LNCAP (cell line): ENCODE measurements around the gene ZNF423.

ENCODE experiments used
- CTCF ChIP-seq: fragments of 450-650 bp; IDR thresholded peaks from 2 replicates; pipeline ENCODE4 v1.5.1; 2017; ENCODE audit warnings: mild to moderate bottlenecking

ZNF423 gene

GRCh38 chr16:49528866-49529288, 327.0 kb downstream of the ZNF423 start:
- no peak for TF ChIP-seq CTCF

GRCh38 chr16:49528060-49528865, 327.6 kb downstream of the ZNF423 start:
- TF ChIP-seq CTCF = no peak

GRCh38 chr16:49527611-49528010, 328.3 kb downstream of the ZNF423 start:
- TF ChIP-seq CTCF = no peak

- no peak for TF ChIP-seq CTCF
These were observed 329.0 kb downstream of the ZNF423 start for GRCh38 chr16:49526860-49527365.

GRCh38 chr16:49524947-49525315, 331.0 kb downstream of the ZNF423 start:
- no peak for TF ChIP-seq CTCF

- no peak for TF ChIP-seq CTCF
These were observed 331.5 kb downstream of the ZNF423 start for GRCh38 chr16:49524216-49524946.

- no peak for TF ChIP-seq CTCF
These were observed 332.3 kb downstream of the ZNF423 start for GRCh38 chr16:49523435-49524159.
